Measurements from ENCODE around the gene INO80D. TPM values are rescaled to one million over a fixed set of nuclear protein-coding genes. Genes with fewer than 3 reads are reported as not detected.

Gene INO80D
- total RNA-seq, 4 donors from 2014 or later: 11.3 to 16.9 (median 14.6) TPM

DNA sequence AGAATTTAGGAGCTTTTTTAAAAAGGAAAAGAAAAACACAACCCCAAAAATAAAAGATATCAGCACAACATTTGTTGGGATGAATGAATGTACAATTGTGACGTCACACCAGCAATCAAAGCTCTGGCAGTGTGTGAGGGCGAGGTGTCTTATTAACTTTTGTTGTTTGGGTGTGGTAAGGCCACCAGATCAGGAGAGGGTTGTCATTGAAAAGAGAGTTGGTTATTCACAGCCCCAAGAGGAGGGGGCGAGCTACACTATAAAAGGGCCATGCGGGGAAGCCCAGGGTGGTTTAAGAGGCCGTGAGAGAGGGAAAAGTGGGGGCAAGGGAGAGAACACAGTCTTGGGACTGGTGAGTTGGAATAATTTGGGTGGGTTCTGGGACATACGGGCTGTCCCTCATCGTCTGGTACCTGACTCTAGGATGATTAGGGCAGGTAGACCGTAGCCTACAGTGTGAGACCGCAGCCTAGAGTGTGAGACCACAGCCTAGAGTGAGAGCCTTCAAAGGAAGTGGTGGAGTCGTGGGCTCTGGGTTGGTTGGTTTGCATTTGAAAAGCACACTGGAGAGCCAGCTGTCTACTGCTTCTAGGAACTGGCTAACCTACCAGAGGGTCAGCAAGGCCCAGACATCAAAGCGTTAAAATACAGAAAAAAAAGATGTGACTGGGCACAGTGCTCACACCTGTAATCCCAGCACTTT is 128.4 kb downstream of the INO80D start:
- no peaks in the 10 kb centered on the region for H3K4me1 ChIP-seq
- H3K9me3 ChIP-seq: no peaks in the 10 kb centered on the region
- no peaks in the 10 kb centered on the region for H3K36me3 ChIP-seq
- H3K27ac ChIP-seq: no peak overlapping the region
- TF ChIP-seq, protein P1, sequence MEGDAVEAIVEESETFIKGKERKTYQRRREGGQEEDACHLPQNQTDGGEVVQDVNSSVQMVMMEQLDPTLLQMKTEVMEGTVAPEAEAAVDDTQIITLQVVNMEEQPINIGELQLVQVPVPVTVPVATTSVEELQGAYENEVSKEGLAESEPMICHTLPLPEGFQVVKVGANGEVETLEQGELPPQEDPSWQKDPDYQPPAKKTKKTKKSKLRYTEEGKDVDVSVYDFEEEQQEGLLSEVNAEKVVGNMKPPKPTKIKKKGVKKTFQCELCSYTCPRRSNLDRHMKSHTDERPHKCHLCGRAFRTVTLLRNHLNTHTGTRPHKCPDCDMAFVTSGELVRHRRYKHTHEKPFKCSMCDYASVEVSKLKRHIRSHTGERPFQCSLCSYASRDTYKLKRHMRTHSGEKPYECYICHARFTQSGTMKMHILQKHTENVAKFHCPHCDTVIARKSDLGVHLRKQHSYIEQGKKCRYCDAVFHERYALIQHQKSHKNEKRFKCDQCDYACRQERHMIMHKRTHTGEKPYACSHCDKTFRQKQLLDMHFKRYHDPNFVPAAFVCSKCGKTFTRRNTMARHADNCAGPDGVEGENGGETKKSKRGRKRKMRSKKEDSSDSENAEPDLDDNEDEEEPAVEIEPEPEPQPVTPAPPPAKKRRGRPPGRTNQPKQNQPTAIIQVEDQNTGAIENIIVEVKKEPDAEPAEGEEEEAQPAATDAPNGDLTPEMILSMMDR (IDR thresholded peaks at IDR 0.05 in 4 of 5, conservative IDR thresholded peaks at IDR 0.05 in 1 of 5): no peak
- TF ChIP-seq POLR2A (IDR thresholded peaks at IDR 0.05): no peak
- H3K4me3 ChIP-seq: no peak overlapping the region
- no peak for DNase-seq
- intact Hi-C loops (cut with DNase I; ENCODE audit: low total_unique reads) (no loop called here), in situ Hi-C loops (cut with MboI; ENCODE audit: low sequenced_read_pairs in 4 of 4) (no loop called here)
- ATAC-seq: no peak
- no peaks in the 10 kb centered on the region for H3K27me3 ChIP-seq

DNA sequence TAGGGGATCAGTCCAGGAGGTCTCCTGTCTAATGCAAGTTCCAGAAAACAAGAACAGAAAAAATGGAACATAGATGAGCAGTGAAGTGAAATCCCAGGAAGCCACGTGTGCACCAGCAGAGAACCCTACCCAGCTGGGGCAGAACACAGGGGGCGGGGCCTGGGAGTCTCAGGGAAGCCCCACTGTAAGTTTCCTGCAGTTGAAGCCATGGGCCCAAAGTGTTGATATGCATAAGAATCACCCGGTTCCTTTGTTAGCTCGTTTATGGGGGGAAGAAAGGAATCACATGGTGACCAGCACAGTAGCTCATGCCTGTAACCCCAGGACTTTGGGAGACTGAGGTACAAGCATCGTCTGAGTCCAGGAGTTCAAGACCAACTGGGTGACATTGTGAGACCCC is 131.3 kb downstream of the INO80D start:
- no peak overlapping the region for H3K27ac ChIP-seq
- H3K27me3 ChIP-seq: no peaks in the 10 kb centered on the region
- DNase-seq: no peak
- intact Hi-C loops (cut with DNase I; ENCODE audit: low total_unique reads): no loop called here
- no peak for ATAC-seq
- TF ChIP-seq, protein P1 (IDR thresholded peaks at IDR 0.05 in 4 of 5, conservative IDR thresholded peaks at IDR 0.05 in 1 of 5): no peak
- no peak for TF ChIP-seq POLR2A (IDR thresholded peaks at IDR 0.05)
- H3K4me1 ChIP-seq: no peaks in the 10 kb centered on the region
- no peaks in the 10 kb centered on the region for H3K9me3 ChIP-seq
- in situ Hi-C loops (cut with MboI; ENCODE audit: low sequenced_read_pairs in 4 of 4): no loop called here
- H3K36me3 ChIP-seq: no peaks in the 10 kb centered on the region
- no peak overlapping the region for H3K4me3 ChIP-seq

DNA sequence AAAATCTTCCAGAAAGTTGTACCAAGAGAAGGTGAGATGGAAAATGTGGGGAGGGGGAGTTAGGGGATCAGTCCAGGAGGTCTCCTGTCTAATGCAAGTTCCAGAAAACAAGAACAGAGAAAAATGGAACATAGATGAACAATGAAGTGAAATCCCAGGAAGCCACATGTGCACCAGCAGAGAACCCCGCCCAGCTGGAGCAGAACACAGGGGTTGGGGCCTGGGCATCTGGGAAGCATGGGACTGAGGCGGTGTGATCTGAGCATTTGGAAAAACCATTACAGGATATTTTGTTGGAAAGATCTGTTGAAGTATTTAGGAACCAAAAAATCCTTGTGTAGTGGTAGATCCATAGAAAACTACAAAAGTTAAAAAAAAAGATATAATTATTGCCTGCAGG is 133.7 kb downstream of the INO80D start:
- no peak overlapping the region for H3K27ac ChIP-seq
- no peak for ATAC-seq
- H3K36me3 ChIP-seq: no peaks in the 10 kb centered on the region
- no peaks in the 10 kb centered on the region for H3K9me3 ChIP-seq
- DNase-seq: no peak
- H3K4me3 ChIP-seq: no peak overlapping the region
- no peaks in the 10 kb centered on the region for H3K27me3 ChIP-seq
- in situ Hi-C loops (cut with MboI; ENCODE audit: low sequenced_read_pairs in 4 of 4): no loop called here
- TF ChIP-seq, protein P1 (IDR thresholded peaks at IDR 0.05 in 4 of 5, conservative IDR thresholded peaks at IDR 0.05 in 1 of 5): no peak
- TF ChIP-seq POLR2A (IDR thresholded peaks at IDR 0.05): no peak
- H3K4me1 ChIP-seq: no peaks in the 10 kb centered on the region
- intact Hi-C loops (cut with DNase I; ENCODE audit: low total_unique reads): no loop called here

DNA sequence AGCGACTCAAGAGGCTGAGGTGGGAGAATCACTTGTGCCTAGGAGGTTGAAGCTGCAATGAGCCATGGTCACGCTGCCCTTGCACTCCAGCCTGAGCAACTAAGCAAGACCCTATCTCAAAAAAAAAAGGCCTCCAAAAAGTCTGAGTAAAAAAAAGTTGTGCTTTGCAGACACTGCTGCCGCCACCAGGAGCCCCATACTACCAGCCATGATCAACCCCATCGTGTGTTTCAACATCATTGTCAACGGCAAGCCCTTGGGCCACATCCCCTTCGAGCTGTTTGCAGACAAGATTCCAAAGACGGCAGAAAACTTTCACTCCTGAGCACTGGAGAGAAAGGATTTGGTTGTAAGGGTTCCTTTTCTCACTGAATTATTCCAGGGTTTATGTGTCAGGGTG is 137.1 kb downstream of the INO80D start:
- H3K4me1 ChIP-seq: no peaks in the 10 kb centered on the region
- no peak for TF ChIP-seq POLR2A (IDR thresholded peaks at IDR 0.05)
- TF ChIP-seq, protein P1 (IDR thresholded peaks at IDR 0.05 in 4 of 5, conservative IDR thresholded peaks at IDR 0.05 in 1 of 5): no peak
- H3K36me3 ChIP-seq: no peaks in the 10 kb centered on the region
- H3K27me3 ChIP-seq: no peaks in the 10 kb centered on the region
- H3K4me3 ChIP-seq: no peak overlapping the region
- DNase-seq (no peak), ATAC-seq (no peak)
- in situ Hi-C loops (cut with MboI; ENCODE audit: low sequenced_read_pairs in 4 of 4): loop anchor here in 1 of 4 donors (25.0 kb wide), 1 partner anchor 1637 kb away; no protein-coding TSS in a partner anchor
- H3K9me3 ChIP-seq: no peaks in the 10 kb centered on the region
- no peak overlapping the region for H3K27ac ChIP-seq
- intact Hi-C loops (cut with DNase I; ENCODE audit: low total_unique reads): loop anchor here (5.0 to 10.0 kb wide), 2 partner anchors 182 to 1624 kb away; no protein-coding TSS in a partner anchor
